Activated T-helper 2 cell treated with anti-CD3 and anti-CD28 coated beads, Interferon-gamma antibody, Interleukin-2, Interleukin-4, amounts not matched to agents 10 μg/mL and 5 μg/mL and 100 μg/mL, durations not matched to agents 14 hours and 24 hours and 36 hours (primary cell): ENCODE measurements around the gene PDPN. TPM values are rescaled to one million over a fixed set of nuclear protein-coding genes. Genes with fewer than 3 reads are reported as not detected.
"Not testable (repeated sequence)": the region's sequence is repeated elsewhere in the genome, so short reads cannot be mapped to it uniquely, and the experiment has no call there.

Experiments used
- DNase-seq: peaks from one replicate; pipeline ENCODE4 v3.0.0; 2021; ENCODE audit warnings: low spot score
- H3K27ac Mint-ChIP-seq: one replicate; pipeline ENCODE4 v1.8.0; 2021; ENCODE audit warnings: mixed read lengths
- H3K27me3 Mint-ChIP-seq: one replicate; pipeline ENCODE4 v1.8.0; 2021; ENCODE audit warnings: low read depth, mixed read lengths
- H3K36me3 Mint-ChIP-seq: one replicate; pipeline ENCODE4 v1.8.0; 2021; ENCODE audit warnings: low read depth, mixed read lengths
- H3K4me1 Mint-ChIP-seq: one replicate; pipeline ENCODE4 v1.8.0; 2021; ENCODE audit warnings: low read depth, mixed read lengths
- H3K4me3 Mint-ChIP-seq: one replicate; pipeline ENCODE4 v1.8.0; 2021; ENCODE audit warnings: low read depth, mild to moderate bottlenecking, moderate library complexity, mixed read lengths
- H3K9me3 Mint-ChIP-seq: one replicate; pipeline ENCODE4 v1.8.0; 2021; ENCODE audit warnings: mixed read lengths
- intact Hi-C: fragments of 100-400 bp; cut with micrococcal nuclease; formaldehyde crosslinking; loops from one replicate; pipeline ENCODE4 v1.15.1; 2023
- total RNA-seq: library from RNA; stranded (reverse); gene quantifications from 2 replicates; pipeline ENCODE4 v1.2.3, GENCODE V29; 2022

The PDPN gene
- total RNA-seq, 1 donor from 2014 or later: not detected

- Mint-ChIP-seq H3K36me3 (no peaks in the 10 kb centered on the region), H3K4me3 (no peak overlapping the region), H3K4me1 (no peaks in the 10 kb centered on the region), H3K9me3 (no peaks in the 10 kb centered on the region), H3K27me3 (peaks cover 1% of the 10 kb centered on the region), H3K27ac (no peak overlapping the region)
- intact Hi-C loops: no loop called here
- DNase-seq: no peak
These were observed 33.0 kb upstream of the PDPN start for GRCh38 chr1:13550663-13551062.

GRCh38 chr1:13554798-13555197 lies 28.8 kb upstream of the PDPN start:
- intact Hi-C loops: no loop called here
- no peaks in the 10 kb centered on the region for H3K36me3 Mint-ChIP-seq
- no peaks in the 10 kb centered on the region for H3K4me1 Mint-ChIP-seq

GRCh38 chr1:13556224-13556764 lies 27.3 kb upstream of the PDPN start:
- Mint-ChIP-seq H3K4me1 (no peaks in the 10 kb centered on the region), H3K4me3 (no peak overlapping the region), H3K9me3 (no peaks in the 10 kb centered on the region), H3K27me3 (no peaks in the 10 kb centered on the region), H3K27ac (no peak overlapping the region), H3K36me3 (no peaks in the 10 kb centered on the region)
- no peak for DNase-seq
- intact Hi-C loops: no loop called here

More at GRCh38 chr1:13554798-13555197, 28.8 kb upstream of the PDPN start:
- Mint-ChIP-seq H3K27me3 (no peaks in the 10 kb centered on the region), H3K9me3 (no peaks in the 10 kb centered on the region), H3K4me3 (no peak overlapping the region), H3K27ac (no peak overlapping the region)
- no peak for DNase-seq

GRCh38 chr1:13560541-13560940 lies 23.1 kb upstream of the PDPN start:
- no peaks in the 10 kb centered on the region for H3K36me3 Mint-ChIP-seq

GRCh38 chr1:13562981-13563380 lies 20.7 kb upstream of the PDPN start:
- H3K9me3 Mint-ChIP-seq: not testable (repeated sequence)

More at GRCh38 chr1:13560541-13560940, 23.1 kb upstream of the PDPN start:
- Mint-ChIP-seq H3K27me3 (no peaks in the 10 kb centered on the region), H3K4me3 (no peak overlapping the region), H3K9me3 (no peaks in the 10 kb centered on the region), H3K27ac (no peak overlapping the region), H3K4me1 (no peaks in the 10 kb centered on the region)
- DNase-seq: no peak
- intact Hi-C loops: no loop called here

GRCh38 chr1:13564073-13564472 lies 19.6 kb upstream of the PDPN start:
- no peaks in the 10 kb centered on the region for H3K36me3 Mint-ChIP-seq
- DNase-seq: no peak
- intact Hi-C loops: no loop called here
- H3K27me3 Mint-ChIP-seq: no peaks in the 10 kb centered on the region
- no peaks in the 10 kb centered on the region for H3K9me3 Mint-ChIP-seq
- H3K4me1 Mint-ChIP-seq: no peaks in the 10 kb centered on the region
- no peak overlapping the region for H3K4me3 Mint-ChIP-seq
- H3K27ac Mint-ChIP-seq: no peak overlapping the region

More at GRCh38 chr1:13562981-13563380, 20.7 kb upstream of the PDPN start:
- H3K27me3 Mint-ChIP-seq, intact Hi-C loops, H3K4me3 Mint-ChIP-seq, DNase-seq, H3K4me1 Mint-ChIP-seq, H3K27ac Mint-ChIP-seq, H3K36me3 Mint-ChIP-seq: not testable (repeated sequence)

GRCh38 chr1:13570435-13570834 lies 13.2 kb upstream of the PDPN start:
- DNase-seq, H3K27ac Mint-ChIP-seq, H3K27me3 Mint-ChIP-seq, intact Hi-C loops, H3K9me3 Mint-ChIP-seq, H3K4me1 Mint-ChIP-seq, H3K36me3 Mint-ChIP-seq, H3K4me3 Mint-ChIP-seq: not testable (repeated sequence)

- H3K27me3 Mint-ChIP-seq: peaks cover 4% of the 10 kb centered on the region
- no peaks in the 10 kb centered on the region for H3K9me3 Mint-ChIP-seq
- intact Hi-C loops: no loop called here
- no peaks in the 10 kb centered on the region for H3K4me1 Mint-ChIP-seq
- no peak for DNase-seq
- no peak overlapping the region for H3K4me3 Mint-ChIP-seq
- H3K36me3 Mint-ChIP-seq: no peaks in the 10 kb centered on the region
- no peak overlapping the region for H3K27ac Mint-ChIP-seq
These were observed 12.7 kb upstream of the PDPN start for GRCh38 chr1:13570924-13571323.

- intact Hi-C loops: no loop called here
- H3K27me3 Mint-ChIP-seq: peaks cover 4% of the 10 kb centered on the region
- no peak overlapping the region for H3K4me3 Mint-ChIP-seq
- no peaks in the 10 kb centered on the region for H3K9me3 Mint-ChIP-seq
- no peaks in the 10 kb centered on the region for H3K4me1 Mint-ChIP-seq
- no peaks in the 10 kb centered on the region for H3K36me3 Mint-ChIP-seq
- DNase-seq: no peak
- no peak overlapping the region for H3K27ac Mint-ChIP-seq
These were observed 10.0 kb upstream of the PDPN start for GRCh38 chr1:13573586-13573985.

- no peak for DNase-seq
- Mint-ChIP-seq H3K36me3 (no peaks in the 10 kb centered on the region), H3K27ac (no peak overlapping the region), H3K27me3 (peaks cover 6% of the 10 kb centered on the region), H3K9me3 (no peaks in the 10 kb centered on the region), H3K4me3 (no peak overlapping the region), H3K4me1 (no peaks in the 10 kb centered on the region)
- intact Hi-C loops: no loop called here
These were observed 6.7 kb upstream of the PDPN start for GRCh38 chr1:13576926-13577325.

GRCh38 chr1:13577846-13578245 lies 5.8 kb upstream of the PDPN start:
- Mint-ChIP-seq H3K27ac (no peak overlapping the region), H3K9me3 (no peaks in the 10 kb centered on the region), H3K4me3 (no peak overlapping the region), H3K36me3 (no peaks in the 10 kb centered on the region), H3K27me3 (peaks cover 16% of the 10 kb centered on the region), H3K4me1 (no peaks in the 10 kb centered on the region)
- intact Hi-C loops: no loop called here
- no peak for DNase-seq

GRCh38 chr1:13581446-13581845 lies 2.2 kb upstream of the PDPN start:
- Mint-ChIP-seq H3K27me3 (peaks cover 45% of the 10 kb centered on the region), H3K36me3 (no peaks in the 10 kb centered on the region), H3K9me3 (no peaks in the 10 kb centered on the region), H3K4me3 (no peak overlapping the region), H3K27ac (no peak overlapping the region), H3K4me1 (no peaks in the 10 kb centered on the region)
- intact Hi-C loops: no loop called here
- DNase-seq: no peak

- intact Hi-C loops: no loop called here
- H3K27me3 Mint-ChIP-seq: peaks cover 48% of the 10 kb centered on the region
- H3K9me3 Mint-ChIP-seq: no peaks in the 10 kb centered on the region
- H3K27ac Mint-ChIP-seq: no peak overlapping the region
- H3K4me1 Mint-ChIP-seq: no peaks in the 10 kb centered on the region
- no peak for DNase-seq
- H3K4me3 Mint-ChIP-seq: no peak overlapping the region
- no peaks in the 10 kb centered on the region for H3K36me3 Mint-ChIP-seq
These were observed 754 bp upstream of the PDPN start for GRCh38 chr1:13582713-13583443.
